GM21360 (cell line): ENCODE data around the gene NEIL1.
"Not testable (repeated sequence)": the region's sequence is repeated elsewhere in the genome, so short reads cannot be mapped to it uniquely, and the experiment has no call there.

ENCODE experiments used
- ATAC-seq: cut with Tn5 transposase; IDR thresholded peaks from one replicate; pipeline ENCODE4 v1.9.1; 2021; ENCODE audit warnings: mild to moderate bottlenecking, moderate library complexity; ENCODE audit not compliant: unreplicated experiment

NEIL1 gene, protein sequence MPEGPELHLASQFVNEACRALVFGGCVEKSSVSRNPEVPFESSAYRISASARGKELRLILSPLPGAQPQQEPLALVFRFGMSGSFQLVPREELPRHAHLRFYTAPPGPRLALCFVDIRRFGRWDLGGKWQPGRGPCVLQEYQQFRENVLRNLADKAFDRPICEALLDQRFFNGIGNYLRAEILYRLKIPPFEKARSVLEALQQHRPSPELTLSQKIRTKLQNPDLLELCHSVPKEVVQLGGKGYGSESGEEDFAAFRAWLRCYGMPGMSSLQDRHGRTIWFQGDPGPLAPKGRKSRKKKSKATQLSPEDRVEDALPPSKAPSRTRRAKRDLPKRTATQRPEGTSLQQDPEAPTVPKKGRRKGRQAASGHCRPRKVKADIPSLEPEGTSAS

DNA sequence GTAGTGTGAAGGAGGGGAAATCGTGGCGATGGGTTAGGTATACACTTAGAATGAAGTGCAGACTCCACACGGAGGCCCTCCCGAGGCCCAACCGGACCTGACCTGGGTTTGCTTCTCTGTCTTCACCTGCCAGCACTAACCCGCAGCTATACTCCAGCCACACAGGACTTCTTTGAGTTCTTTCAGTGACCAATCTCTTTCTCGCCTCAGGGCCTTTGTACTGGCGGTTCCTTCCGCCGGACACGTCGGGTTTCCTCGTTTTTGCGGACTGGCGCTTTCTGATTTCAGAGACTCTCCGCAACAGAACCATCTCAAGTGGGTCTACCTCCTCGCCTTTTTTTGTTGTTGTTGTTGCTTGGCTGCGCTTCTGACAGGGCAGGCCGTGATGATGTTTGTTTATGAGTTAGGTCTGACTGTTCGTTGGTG is at the start of gene NEIL1:
Gene NEIL1 (plus strand): TSS at position 244 of the 426 bp plus-strand sequence. CDS start 1,867 bp downstream, outside the sequence.
- no peak for ATAC-seq

DNA sequence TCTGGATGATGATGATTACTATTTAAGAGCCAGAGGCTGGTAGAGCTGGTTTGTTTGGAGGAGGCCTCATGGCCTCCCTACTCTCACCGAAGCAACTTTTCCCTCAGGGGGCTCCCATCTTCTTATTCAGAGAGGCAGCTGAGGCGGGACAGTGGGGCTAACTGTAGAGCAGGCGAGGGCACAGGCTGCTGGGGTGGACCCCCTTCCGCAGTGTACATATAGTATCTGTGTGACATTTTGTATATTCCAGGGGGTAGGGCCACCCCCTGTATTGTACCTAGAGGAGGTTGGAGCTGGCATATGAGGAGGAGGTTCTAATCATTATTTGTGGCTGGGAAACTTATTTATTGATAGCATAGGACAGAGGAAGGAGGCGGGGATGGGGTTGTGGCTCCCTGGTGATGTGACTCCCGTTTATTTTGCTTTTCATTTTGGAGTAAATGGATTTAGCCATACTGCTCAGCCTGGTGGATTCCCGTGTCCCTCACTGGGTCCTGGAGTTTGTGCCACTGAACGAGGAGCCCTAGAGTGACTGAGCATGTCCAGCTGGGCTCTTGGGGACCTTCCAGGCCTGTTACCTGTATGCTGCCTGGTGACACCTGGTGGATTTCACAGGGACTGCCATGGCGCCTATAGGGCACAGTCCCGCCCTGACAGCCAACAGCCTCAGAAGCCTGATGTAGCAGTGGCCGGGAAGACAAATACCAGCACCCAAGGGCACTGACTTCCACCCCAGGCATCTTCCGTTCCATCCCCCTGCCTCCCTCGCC is 48.1 kb upstream of the NEIL1 start:
- not testable (repeated sequence) for ATAC-seq

GRCh38 chr15:75299311-75299688 is 47.5 kb upstream of the NEIL1 start:
- ATAC-seq: not testable (repeated sequence)

- ATAC-seq: not testable (repeated sequence)
Observed at GRCh38 chr15:75300026-75300425, 46.8 kb upstream of the NEIL1 start.

DNA sequence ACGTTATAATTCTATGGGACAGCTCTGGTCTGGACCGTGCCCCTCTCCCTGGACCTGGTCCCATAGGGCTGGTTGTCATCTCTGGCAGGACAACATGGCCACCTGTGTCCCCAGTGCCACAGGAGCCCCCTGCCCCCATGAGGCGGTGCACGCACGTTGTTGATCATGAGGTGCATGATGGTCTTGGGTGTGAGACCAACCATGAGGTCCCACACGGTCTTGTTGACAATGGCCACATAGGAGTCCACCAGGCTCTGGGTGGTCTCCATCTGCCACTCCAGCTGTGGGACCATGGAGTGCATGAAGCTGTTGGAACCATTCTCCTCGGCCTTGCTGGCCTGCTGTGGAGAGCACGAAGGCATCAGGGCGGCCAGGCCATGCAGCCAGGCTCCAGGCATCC is 44.5 kb upstream of the NEIL1 start:
- no peak for ATAC-seq

GRCh38 chr15:75302753-75303152 is 44.1 kb upstream of the NEIL1 start:
- ATAC-seq: not testable (repeated sequence)

- ATAC-seq: no peak
Observed at GRCh38 chr15:75306188-75306587, 40.7 kb upstream of the NEIL1 start.

DNA sequence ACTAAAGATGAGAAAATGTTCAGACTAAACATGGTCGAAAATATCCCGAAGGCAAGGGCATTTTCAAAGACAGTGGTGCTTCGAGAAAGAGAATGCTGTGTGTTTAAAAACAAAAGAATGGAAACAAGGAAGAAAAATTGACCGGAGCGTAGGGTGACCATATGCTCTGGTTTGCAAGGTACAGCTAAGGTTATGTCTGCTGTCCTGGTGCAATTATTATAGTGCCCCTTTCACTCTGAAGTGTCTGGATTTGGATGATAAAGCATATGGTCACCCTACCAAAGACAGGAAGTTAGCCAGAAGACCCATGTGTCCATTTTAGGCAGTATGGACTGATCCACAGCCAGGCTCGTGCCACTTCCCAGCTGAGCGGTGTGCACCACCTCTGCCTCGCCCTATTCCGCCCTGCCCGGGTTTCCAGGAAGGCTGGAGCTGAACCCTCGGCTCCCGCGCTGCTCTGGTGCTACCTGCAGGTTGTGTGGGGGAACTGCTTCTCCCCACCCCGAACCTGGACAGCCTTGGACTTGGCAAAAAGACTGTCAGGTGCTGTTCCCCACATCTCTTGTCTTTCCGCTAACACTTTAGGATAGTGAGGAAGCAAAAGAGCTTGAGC is 39.0 kb upstream of the NEIL1 start:
- no peak for ATAC-seq

- ATAC-seq: no peak
Observed at GRCh38 chr15:75309711-75310110, 37.1 kb upstream of the NEIL1 start.

DNA sequence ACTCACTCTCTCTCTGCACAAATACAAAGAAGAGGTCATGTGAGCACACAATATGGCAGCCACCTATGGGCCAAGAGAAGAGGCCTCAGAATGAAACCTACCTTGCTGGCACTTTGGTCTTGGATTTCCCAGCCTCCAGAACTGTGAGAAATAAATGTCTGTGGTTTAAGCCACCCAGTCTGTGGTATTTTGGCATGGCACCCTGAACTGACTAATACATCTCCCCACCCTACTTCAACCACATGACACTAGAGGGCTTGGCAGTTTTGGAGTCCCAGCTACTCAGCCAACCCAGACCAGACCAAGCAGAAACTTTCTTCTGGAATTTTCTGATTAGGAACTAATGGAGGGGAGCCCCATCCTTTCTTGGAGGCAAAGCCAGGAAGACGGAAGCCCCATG is 34.3 kb upstream of the NEIL1 start:
- not testable (repeated sequence) for ATAC-seq

DNA sequence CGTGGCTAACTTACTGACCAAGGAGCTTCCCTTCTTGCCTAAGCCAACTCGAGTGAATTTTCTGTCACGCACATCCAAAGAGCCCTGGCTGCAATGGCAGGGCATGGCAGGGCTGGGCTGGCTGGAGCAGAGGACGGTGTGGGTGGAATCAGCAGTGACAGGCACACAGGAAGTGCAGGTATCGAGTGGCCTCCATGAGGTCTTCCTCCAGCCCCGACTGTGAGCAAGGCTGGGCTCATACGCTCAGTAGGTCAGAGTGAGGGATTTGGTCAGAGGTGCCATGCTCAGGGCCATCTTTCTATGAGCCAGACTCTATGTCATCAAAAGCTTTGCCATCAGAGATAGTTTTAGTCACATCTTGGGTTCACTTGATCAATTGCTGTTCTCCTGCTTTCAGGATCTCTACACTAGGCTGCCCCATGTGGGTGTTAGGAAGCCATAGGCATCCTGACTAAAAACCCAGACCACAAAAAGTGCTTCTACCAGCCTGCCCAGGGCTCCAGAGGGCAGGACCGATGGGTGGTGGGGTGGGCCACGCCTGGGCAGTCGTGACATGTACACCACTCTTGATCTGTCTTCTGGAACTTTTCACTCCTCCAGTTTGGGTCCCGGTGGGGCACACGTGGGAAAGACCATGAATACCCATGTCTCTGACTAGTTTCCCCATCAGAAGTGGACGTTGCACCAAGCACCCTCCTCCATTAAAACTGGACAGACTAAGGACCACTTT is 33.6 kb upstream of the NEIL1 start:
- no peak for ATAC-seq

GRCh38 chr15:75314552-75315290 is 32.1 kb upstream of the NEIL1 start:
- no peak for ATAC-seq

DNA sequence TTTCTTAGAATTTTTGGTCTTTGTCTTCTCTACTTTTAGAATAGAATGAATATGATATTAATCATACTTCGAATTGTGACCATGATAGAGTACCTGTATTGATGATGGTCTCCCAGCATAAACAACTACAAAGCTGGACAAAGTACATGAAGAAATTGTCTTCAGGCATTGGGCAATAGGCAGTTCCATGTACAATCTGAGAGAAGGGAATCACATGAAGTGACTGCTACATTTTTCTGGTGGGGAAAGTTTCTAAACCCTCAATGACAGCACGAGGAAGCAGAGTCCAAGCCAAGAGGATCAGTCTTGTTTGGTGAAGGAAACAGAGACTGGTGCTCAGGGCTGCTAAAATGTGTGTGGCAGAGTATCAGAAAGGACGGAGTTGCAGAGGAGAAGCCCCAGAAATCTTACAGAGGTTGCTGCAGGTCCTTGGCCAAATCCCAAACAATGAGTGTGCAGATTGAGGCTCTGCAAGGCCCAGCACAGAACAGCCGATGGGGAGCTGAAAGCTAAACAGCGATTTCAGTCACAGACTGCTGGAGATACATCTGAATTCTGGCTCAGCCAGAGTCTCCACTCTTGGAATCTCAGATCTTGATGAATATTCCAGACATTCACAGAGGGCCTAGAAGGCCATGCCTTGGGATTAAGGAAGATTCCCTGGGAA is 27.5 kb upstream of the NEIL1 start:
- not testable (repeated sequence) for ATAC-seq

DNA sequence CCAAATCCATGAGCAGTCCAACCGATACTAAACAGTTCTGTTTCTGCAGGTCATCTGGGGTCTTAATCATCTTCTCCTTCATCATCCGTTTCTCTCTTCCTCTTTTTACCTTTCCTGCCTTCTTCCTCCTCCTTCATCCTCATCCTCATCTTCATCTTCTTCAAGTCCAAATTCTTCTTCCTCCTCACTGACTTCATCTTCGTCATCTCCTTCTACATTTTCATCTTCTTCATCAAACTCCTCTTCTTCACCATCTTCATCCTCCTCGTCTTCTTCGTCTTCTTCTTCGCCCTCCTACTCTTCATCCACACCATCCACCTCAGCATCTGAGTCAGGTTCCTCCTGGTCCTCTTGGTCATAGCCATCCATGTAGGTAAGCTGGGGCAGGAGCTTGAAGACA is 25.1 kb upstream of the NEIL1 start:
- no peak for ATAC-seq

GRCh38 chr15:75325922-75326321 is 20.9 kb upstream of the NEIL1 start:
- ATAC-seq: no peak

DNA sequence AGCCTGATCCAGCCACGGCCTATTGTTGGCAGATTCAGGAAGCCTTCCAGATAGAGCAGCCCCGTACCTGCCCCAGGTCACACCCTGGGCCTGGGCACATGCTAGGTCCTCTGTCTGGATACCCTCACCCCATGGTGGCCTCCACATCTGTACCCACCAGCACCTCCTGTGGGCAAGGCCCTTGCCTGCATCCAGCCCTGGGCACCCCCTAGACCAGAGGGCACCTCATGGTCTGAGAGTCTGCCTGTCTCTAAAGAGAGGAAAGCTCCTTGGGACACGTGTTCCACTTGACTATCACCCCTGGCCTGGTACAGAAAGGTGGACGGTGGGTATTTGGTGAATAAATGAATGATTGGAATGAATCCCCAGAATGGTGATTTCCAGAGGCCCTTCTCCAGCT is 19.8 kb upstream of the NEIL1 start:
- ATAC-seq: no peak

DNA sequence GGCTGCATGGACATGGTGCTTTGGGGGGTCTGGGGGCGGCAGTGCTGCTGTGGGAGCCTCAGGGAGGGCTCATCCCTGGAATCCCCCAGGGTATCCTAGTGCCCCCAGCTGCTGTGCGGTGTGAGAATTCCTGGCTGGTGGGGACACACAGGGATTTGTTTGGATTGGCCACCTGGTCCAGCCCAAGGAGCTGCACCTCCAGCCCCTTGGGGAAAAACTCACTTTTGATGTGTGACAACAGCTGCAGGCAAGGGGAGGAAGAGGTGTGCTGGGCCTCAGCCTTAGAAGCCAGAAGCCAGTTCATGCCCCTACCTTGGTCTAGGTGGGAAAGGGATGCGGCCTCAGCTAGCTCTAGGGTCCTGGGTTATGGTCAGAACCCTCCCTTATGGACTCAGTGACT is 19.3 kb upstream of the NEIL1 start:
- ATAC-seq: no peak

DNA sequence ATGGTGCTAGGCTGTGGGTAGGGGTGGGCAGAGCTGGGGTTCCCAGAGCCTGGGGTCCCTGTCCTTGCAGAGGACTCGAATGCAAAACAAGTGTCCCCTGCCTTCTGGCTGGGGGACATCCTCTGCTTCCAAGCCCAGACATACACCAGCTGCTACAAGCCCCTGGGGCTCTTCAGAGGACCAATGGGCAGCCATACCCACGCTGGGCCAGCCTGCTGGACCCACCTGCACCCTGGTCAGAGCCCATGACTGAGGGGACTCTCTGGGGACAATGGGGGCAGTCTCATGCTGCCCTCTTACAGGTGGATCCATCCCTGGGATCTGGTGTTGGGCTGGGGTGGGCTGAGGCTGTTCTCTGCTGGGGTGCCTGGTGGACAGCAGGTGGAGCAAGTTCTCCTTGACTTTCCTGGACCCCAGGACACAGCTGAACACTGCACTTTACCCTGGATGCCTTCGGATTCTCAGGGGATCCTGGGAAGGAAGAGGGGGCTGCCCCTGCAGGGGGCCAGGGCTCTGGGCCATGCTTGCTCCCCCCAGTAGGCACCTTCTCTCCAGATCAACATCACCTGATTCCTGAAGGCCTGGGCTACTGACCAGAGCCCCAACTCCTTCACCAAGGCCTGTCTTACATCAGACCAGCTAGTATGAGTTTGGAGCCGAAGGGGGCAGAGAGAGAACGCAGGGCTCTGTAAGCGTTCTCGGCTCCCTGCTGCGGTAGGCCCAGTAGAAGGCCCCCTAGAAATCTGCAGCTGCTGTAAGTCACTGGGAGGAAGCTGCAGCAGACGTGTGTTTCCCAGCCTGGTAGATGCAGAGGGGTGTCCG is 18.1 kb upstream of the NEIL1 start:
- no peak for ATAC-seq

DNA sequence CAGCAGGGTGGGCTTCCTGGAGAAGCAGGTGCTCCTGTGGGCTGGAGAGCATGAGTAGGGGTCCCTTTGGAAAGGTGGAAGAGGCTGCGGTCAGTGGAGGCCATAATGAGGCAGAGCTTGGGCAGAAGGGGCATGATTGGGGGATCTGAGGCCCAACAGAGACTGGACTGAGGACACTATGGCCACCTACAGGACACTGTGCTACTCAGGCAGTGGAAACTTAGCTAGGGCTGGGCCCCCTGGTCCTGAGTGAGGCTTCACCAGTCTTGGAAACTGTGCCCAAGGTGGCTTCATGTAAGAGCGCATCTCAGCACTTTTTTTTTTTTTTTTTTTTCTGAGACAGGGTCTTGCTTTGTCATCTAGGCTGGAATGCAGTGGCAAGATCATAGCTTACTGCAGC is 17.3 kb upstream of the NEIL1 start:
- ATAC-seq: no peak
